DMS53 treated with DMSO at 0.1 percent for 48 hours (cell line): ENCODE results near the gene KIF20A.
A peak's percentile ranks its signal among the peaks of the same experiment; 100 is the strongest.
"Not testable (repeated sequence)": the region's sequence is repeated elsewhere in the genome, so short reads cannot be mapped to it uniquely, and the experiment has no call there.

Experiments used
- DNase-seq: peaks from one replicate; lab custom pipeline; 2025; ENCODE audit not compliant: unreplicated experiment; lab: John Stamatoyannopoulos, UW

KIF20A gene

DNA sequence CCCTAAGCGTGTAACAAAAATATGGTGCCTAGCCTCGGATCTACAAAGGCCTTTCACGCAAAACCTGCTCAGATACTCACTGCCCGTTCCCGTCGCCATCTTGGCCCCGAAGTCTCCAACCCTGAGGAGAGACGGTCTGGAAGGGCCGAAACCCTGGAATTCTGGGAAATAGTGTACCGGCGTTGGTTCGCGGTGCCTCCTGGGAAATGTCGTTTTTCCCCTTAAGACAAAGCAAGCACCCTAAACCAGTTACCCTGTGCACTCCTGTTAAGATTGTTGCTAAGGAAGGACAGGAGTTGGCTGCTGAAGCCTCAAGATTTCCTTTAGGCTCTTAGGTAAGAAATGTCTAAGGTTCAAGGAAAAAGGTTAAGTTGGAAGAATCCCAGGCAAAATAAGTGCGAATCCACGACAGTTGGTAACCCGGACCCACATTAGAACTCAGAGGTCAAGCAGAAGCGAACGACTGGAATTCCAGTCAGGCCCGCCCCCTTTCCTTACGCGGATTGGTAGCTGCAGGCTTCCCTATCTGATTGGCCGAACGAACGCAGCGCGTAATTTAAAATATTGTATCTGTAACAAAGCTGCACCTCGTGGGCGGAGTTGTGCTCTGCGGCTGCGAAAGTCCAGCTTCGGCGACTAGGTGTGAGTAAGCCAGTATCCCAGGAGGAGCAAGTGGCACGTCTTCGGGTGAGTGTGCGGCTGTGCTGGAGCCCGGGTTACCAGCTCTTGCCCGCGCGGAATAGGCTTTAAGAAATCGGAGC, at the start of gene KIF20A, which contains the start of gene BRD8:
Gene KIF20A (plus strand): TSS at position 597 of the 761 bp plus-strand sequence. CDS start 569 bp downstream, outside the sequence.
Gene BRD8 (minus strand): TSS at position 115 of the 761 bp plus-strand sequence. CDS start 16 bp downstream, at position 99.
- peak; percentile 98 for DNase-seq

DNA sequence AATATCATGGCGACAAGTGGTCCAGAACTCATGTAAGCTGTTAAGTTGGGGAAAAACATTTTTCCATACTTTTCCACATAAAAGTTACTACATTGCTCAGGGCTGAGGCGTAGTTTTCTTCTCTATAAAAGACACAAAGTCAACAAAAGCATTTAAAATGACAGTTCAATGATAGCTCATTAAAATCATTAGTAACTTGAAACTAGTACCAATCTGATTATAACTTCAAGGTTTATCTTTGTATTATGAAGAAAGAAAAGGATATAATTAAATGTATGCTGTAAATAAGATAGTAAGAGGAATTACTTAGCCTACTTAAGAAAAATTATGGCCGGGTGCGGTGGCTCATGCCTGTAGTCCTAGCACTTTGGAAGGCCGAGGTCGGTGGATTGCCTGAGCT, 49.6 kb upstream of the KIF20A start:
- DNase-seq = no peak

DNA sequence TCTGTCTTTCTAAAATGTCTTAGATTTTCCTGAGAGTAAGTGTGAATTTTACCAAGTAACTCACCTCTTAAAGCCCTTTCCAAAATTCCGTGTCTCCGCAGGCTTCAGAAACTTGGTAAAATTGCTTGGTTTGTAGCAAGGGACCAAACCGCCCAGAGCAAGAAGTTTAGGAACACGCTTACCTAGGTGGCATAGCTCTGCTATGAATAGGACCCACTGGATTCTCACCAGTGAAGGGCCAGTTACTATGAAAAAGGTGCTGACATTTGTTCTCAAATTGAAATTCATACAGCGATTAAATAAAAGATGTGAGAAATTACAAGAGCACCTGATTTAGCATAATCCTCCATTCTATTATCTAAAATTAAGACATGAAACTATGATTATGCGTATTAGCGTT, 46.4 kb upstream of the KIF20A start:
- no peak for DNase-seq

DNA sequence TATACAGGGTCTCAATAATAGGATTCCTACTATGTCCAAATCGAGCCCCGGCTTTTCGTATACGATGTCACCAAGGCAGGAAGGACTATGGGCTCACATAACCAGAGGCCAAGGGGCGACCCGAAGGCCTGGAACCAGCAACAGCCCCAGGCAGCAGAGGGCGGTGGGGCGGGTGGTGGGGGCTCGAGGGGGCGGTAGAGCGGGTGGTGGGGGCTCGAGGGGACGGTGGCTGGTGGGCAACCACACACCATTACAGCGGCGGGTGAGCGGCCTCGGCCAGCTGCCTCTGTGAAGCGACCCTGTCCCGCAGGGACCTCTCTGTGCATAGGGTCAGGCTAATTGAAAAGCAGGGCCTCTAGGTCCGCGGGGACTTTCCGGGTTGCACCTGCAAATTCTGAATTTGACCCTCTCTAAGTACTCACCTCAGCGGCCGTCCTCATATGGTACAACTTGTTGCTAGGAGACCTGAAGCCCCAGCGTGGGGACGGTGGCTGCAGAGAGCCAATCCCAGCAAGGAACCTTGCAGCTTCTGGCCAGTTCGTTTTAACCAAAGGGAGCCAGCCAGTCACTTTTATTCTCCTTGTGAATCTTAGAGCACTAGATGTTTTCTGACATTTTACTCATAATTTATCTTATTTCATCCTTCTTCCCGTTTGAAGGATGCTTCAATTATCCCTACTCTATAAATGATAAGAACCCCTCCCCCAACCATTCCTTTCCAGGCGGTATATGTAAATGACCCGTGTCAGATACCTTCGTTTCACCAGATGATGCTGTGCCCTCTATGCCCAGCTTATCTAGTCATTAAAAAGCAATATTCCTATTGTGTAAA, 39.7 kb upstream of the KIF20A start, which contains the start of gene NME5:
Gene NME5 (minus strand): TSS at position 480 of the 832 bp plus-strand sequence. CDS start 648 bp downstream, outside the sequence.
- peak; percentile 79 for DNase-seq

DNA sequence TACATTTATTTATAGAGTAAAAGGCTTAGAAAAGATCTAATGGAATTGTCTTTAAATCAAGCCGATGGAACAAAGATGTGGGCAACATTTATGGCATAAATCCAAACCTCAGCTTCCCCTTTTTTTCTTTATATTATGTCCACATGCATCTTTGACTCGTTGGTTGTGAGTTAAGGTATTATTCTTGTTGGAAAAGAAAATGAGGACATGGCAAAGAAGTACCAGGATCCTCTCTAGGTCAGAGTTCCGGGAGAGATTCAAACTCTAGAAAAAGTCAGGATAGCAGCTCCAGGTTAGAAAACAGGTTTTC, 39.2 kb upstream of the KIF20A start:
- DNase-seq = no peak

DNA sequence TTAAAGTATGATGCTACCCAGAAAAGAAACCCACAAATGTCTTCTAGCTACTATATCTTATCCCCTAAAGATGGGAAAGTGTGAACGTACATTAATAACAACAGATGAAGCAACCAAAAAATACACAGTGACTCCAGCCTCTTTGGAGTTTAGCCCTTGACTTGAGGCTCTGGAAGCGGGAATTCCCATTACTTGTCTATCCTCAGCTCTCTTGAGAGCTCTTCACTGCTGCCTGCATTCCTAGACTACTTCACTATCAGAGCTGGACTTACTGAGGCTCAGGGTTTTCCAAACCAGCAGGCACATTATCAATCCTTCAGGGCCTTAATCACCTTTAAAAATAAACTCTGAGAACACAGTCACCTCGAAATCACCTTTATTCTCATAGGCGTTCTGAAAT, 38.6 kb upstream of the KIF20A start:
- no peak for DNase-seq

DNA sequence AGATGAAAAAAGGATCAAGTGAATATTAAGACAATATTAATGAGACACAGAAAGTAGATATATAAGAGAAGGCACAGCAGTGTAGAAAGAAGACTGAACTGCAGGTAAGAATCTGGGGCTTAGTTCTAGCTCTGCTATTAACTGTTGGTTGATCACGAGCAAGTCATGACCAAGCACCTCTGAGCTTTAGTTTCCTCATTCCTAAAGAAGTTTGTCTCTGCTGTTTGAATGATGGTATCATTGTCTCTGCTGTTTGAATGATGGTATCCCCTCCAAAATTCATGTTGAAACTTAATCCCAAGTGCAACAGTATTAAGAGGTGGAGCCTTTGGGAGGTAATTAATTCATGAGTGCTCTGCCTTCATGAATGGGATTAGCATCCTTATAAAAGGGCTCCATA, 37.2 kb upstream of the KIF20A start:
- DNase-seq = no peak

DNA sequence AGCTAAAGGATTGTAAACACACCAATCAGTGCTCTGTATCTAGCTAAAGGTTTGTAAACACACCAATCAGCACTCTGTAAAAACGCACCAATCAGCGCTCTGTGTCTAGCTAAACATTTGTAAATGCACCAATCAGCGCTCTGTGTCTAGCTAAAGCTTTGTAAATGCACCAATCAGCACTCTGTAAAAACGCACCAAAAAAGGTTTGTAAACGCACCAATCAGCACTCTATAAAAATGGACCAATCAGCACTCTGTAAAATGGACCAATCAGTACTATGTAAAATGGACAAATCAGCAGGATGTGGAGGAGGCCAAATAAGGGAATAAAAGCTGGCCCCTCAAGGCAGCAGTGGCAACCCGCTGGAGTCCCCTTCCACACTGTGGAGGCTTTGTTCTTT, 35.3 kb upstream of the KIF20A start:
- not testable (repeated sequence) for DNase-seq

DNA sequence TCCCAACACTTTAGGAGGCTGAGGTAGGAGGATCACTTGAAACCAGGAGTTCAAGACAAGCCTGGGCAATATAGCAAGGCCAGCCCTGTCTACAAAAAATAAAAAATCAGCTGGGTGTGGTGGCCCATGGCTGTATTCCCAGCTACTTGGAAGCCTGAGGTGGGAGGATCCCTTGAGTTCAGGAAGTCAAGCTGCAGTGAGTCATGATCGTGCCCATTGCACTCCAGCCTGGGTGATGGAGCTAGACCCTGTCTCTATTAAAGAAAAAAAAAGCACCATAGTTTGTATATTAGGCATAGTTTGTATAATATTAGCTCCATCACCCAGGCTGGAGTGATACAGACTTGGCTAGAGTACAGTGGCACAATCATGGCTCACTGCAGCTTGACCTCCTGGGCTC, 30.1 kb upstream of the KIF20A start:
- no peak for DNase-seq

DNA sequence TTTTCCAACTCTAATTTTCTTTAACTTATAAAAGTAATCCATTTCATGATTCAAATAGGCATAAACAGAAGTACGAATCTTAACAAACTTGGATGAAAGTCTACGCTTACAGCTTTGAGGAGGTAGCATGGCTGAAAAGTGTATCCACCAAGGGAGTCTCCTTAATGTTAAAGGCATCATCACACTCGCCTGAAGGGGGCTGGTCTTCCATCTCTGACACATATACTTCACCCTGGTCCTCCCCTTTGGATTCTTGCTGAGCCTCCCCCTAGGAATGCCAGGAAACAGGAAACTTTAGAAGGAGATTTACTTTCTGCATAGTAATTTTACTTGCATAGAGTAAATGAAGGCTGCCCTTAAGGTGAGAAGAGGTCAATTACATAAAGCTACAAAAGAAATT, 29.4 kb upstream of the KIF20A start:
- DNase-seq = no peak

DNA sequence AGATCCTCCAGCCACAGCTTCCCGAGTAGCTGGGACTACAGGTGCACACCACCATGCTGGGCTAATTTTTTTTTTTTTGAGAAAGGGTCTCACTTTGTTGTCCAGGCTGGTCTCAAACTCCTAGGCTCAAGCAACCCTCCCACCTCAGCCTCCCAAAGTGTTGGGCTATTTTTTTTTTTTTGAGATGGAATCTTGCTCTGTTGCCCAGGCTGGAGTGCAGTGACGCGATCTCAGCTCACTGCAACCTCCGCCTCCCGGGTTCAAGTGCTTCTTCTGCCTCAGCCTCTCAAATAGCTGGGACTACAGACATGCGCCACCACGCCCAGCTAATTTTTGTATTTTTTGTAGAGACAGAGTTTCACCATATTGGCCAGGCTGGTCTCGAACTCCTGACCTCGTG, 22.9 kb upstream of the KIF20A start:
- DNase-seq = not testable (repeated sequence)

DNA sequence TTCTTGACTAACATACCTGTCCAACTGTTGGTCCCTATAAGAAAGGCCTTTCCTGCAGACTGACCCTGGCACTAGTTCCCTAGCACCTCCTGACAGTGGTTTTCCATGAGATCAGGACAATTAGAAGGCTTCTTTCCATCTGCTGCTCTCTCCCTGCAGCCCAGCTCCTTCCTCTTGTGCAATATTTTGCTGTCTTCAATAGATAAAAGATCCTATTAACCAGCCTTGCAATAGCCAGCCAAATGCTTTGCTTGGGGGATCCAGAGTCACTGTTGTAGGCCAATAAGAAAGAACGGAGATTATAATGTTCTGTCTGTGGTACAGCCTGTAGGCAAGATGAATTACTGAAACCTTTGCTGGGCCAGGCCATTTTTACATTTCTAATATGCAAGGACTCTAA, 21.3 kb upstream of the KIF20A start:
- DNase-seq = no peak

DNA sequence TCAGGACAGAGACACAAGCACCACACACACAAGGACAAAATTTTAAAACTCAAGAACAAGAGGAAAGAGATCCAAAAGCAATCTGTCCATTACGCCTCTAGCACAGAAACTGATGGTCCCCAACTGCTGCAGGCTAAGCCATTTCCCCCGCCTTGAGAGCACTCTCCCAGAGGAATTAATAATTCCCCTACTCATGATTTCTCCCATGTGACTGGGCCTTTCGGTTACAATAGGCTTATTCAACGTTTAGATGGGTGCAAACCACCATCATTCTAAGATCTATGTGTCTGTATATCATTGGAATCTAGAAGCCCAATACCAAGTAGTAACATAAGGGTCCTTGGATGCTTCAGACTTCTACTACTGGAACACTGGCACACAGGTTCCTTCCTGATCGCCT, 19.2 kb upstream of the KIF20A start:
- DNase-seq = no peak

DNA sequence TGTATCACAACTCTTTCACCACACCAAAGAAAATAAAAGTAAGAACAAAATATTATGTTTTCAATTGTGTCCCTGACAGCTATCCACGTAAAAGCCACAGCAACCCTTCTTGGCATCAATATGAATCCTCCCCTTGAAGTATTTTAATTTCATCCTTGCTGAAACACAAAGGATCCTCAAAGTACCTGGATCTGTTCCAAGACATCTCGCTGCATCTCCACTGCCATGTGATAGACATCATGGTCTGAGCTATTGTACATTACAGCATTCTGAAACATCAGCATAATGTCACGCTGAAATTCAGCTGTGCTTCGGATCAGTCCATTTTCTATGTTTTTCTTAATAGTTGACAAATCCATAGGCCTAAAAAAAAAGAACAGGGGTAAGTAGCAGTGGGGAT, 18.2 kb upstream of the KIF20A start:
- DNase-seq = no peak

DNA sequence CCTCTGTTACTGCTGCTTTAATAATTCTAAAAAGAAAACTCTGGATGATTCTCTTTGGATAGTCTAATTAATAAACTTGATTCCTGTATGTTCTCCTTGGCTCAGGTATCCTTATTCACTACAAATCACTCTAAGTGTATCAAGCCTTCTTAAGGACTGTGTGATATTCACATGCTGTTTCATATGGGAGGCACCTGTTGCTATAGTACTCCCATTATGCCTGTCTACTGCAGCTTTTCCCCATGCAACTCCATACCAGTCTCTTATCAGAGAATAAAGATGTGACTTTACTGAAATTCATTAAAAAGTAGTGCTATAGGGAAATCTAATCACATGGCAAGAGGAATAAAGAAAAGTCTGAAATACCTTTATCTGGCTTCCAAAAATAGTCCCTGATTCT, 15.2 kb upstream of the KIF20A start:
- DNase-seq = no peak

DNA sequence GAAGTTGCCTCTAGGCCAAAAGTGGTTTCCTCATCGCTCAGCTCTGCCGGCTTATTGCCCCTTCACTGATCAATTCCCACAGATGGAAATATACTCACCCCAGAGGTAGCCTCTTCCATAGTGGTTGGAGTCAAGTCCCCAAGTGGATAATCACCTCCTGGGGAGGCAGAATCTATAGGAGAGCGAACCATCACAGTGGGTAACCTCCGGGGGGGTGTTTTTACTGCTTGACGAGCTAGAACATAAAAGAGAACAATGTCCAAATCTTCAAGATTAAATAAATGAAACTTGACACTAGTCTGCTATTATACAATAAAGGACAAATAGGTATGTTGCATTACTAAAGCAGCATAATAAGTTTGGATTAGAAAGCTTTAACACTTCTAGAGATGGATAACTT, 9.8 kb upstream of the KIF20A start:
- no peak for DNase-seq

DNA sequence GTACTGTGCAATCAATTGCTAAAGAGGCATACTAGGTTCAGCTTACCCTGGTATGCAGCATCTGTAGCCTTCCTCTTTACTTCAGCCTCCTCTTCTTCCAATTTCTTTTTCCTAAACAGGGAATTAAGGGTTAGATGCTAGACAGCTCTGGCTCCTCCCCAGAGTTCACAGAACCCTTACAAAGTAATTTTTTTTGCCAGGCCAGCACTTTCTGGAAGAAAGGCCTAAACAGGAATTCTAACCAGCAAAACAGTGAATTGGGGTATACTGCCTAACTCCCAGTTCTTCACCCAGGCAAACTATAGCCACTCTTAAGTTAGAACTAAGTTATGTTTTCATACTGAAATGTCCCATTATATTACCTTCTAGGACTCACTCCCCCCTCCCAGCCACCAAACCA, 8.6 kb upstream of the KIF20A start:
- no peak for DNase-seq

DNA sequence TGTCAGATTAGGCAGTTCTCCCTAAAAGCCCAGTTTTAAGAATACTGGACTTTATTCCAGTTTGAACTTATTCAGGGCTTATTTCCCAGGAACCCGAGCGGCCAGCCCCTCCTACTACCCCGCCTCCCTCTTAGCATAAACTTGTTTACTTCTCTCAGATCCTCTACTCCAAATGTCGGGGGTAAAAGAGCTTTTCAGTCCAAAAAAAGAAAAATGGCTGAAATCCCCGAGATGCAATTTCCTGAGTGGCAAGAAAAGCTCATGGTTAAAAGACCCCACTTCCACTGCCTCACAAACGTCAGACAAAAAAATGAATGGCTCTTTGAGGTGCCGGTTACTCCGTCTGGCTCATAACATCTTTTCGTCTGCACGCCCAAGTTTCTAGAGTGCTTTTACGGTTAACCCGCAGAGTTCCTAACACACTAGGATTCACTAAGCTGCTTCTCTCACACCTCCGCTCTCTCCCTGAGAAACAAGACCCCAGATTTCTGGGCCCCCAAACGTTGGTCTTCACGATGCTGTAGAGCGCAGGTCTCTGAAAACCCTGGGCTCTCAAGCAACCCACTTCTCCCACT, 884 bp upstream of the KIF20A start:
- no peak for DNase-seq

DNA sequence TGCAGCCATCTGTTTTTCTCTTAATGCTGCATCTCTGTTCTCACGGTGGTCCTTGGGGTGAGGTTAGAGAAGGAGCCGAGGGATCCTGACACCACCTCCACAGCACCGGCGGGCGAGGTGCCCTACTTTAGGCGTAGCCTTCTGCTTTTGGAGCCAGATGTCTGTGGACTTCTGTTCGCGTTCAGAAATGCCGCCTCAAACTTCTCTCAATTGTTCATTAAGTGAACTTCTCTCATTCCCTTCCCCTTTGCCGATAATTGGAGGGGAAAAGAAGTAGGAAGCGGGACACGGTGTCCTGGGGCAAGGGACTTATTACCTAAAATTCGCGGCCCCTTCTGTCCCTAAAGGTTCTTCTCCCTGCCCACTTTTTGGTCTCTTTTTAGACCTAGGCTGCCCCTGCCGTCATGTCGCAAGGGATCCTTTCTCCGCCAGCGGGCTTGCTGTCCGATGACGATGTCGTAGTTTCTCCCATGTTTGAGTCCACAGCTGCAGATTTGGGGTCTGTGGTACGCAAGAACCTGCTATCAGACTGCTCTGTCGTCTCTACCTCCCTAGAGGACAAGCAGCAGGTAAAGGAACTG, 455 bp downstream of the KIF20A start:
- no peak for DNase-seq

DNA sequence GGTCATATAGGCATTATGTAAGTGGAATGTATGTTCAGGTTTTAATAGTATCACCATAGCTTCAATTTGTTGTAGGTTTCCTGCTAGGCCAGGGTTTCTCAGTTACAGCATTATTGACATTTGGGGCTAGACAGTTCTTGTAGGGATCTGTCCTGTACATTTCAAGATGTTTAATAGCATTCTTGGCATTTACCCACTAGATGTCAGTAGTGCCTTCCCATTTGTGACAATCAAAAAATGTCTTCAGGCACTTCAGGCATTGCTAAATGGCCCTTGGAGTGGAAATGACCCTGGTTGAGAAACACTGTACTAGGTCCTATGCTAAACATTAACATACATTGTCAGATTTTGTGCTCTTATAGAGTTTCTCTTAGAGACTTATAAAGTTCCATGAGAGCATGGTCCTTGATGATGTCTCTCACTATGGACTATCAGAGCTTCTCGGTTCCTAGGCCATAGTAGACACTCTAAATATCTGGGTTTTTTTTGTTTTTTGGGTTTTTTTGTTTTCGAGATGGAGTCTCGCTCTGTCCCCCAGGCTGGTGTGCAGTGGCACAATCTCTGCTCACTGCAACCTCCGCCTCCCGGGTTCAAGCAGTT, 1.4 kb downstream of the KIF20A start:
- DNase-seq = peak; percentile 78

DNA sequence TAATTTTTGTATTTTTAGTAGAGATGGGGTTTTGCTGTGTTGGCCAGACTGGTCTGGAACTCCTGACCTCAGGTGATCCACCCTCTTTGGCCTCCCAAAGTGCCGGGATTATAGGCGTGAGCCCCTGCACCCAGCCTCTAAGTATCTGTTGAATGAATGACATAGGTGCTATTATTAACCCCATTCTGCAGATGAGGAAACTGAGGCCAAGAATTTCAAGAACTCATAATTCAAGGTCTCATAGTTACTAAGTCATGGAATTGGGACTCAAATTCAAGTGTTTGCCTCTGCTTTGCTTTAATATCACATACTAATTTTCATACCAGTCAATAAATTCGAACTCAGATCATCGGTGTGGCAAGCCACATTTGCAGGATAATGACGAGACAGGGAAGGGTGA, 1.9 kb downstream of the KIF20A start:
- DNase-seq = no peak
